ENCODE data around the gene GP9.

The GP9 gene

GRCh38 chr3:129035360-129036221 lies 25.0 kb upstream of the GP9 start:
- Histone ChIP-seq H3K36me3 (replicated peaks) (no peaks in the 10 kb centered on the region), H3K4me3 (ENCODE audit: low read depth, low read length) (no peak overlapping the region), H3K27ac (no peak overlapping the region), H3K27me3 (replicated peaks) (peaks cover 13% of the 10 kb centered on the region)
- DNase-seq = no peak
- no peak for TF ChIP-seq CTCF (IDR thresholded peaks at IDR 0.05; ENCODE audit: low read depth, low read length, missing control alignments)
- in situ Hi-C loops (cut with HindIII; ENCODE audit: low pct_ligation_motif_present, low sequenced_read_pairs) = no loop called here

- H3K4me3 ChIP-seq (ENCODE audit: low read depth, low read length) = no peak overlapping the region
- DNase-seq = no peak
- in situ Hi-C loops (cut with HindIII; ENCODE audit: low pct_ligation_motif_present, low sequenced_read_pairs) = no loop called here
- no peaks in the 10 kb centered on the region for H3K36me3 ChIP-seq (replicated peaks)
- H3K27ac ChIP-seq = no peak overlapping the region
- TF ChIP-seq CTCF (IDR thresholded peaks at IDR 0.05; ENCODE audit: low read depth, low read length, missing control alignments) = no peak
- peaks cover 13% of the 10 kb centered on the region for H3K27me3 ChIP-seq (replicated peaks)
These were observed 24.1 kb upstream of the GP9 start for GRCh38 chr3:129036222-129037092.

GRCh38 chr3:129037093-129037419 lies 23.5 kb upstream of the GP9 start:
- in situ Hi-C loops (cut with HindIII; ENCODE audit: low pct_ligation_motif_present, low sequenced_read_pairs) = no loop called here
- DNase-seq = no peak

GRCh38 chr3:129038121-129038855 lies 22.3 kb upstream of the GP9 start:
- DNase-seq = no peak

More at GRCh38 chr3:129037093-129037419, 23.5 kb upstream of the GP9 start:
- Histone ChIP-seq H3K36me3 (replicated peaks) (no peaks in the 10 kb centered on the region), H3K27ac (no peak overlapping the region), H3K4me3 (ENCODE audit: low read depth, low read length) (no peak overlapping the region), H3K27me3 (replicated peaks) (peaks cover 13% of the 10 kb centered on the region)
- TF ChIP-seq CTCF (IDR thresholded peaks at IDR 0.05; ENCODE audit: low read depth, low read length, missing control alignments) = no peak

More at GRCh38 chr3:129038121-129038855, 22.3 kb upstream of the GP9 start:
- no peak overlapping the region for H3K4me3 ChIP-seq (ENCODE audit: low read depth, low read length)
- no peaks in the 10 kb centered on the region for H3K36me3 ChIP-seq (replicated peaks)
- TF ChIP-seq CTCF (IDR thresholded peaks at IDR 0.05; ENCODE audit: low read depth, low read length, missing control alignments) = no peak
- H3K27me3 ChIP-seq (replicated peaks) = peaks cover 13% of the 10 kb centered on the region
- H3K27ac ChIP-seq = no peak overlapping the region
- in situ Hi-C loops (cut with HindIII; ENCODE audit: low pct_ligation_motif_present, low sequenced_read_pairs) = no loop called here
